Heart left ventricle (tissue), 13 donors: ENCODE results near the gene CCDC85C.

ENCODE experiments used
- POLR2A ChIP-seq, 2 donors: fragments of 450-650 bp; IDR thresholded peaks; one replicate each; pipeline ENCODE4 v1.6.1; 2017; ENCODE audit warnings: antibody characterized with exemption in 2 of 2, mild to moderate bottlenecking in 2 of 2, moderate library complexity in 2 of 2
- TF ChIP-seq, protein P1 (sequence below), 12 donors: fragments of 200-600 bp; sonication (generic) in 4 of 12; IDR thresholded peaks; one replicate each; pipeline versions ENCODE4 v1.5.0 to v1.8.0; 2018 to 2022; ENCODE audit warnings: antibody characterized with exemption in 12 of 12, mild to moderate bottlenecking in 5 of 12
- donor health status: ischemic (EF 13 %, LVEDD 7.1; RV severe dilation, severe dysfunction).
- donor health status: DM: no; HTN: yes; CAD: no.
- donor health status: DM: no; HTN: no; CAD: no.
- donor health status: ischemic (EF 25% LVEDD 6.9; RV normal size, moderate dysfunction).
- donor health status: ischemic (EF 25% LVEDD 5.7; RV mildly dilated, moderate dysfunction).
- donor health status: ischemic (EF 35%, LVEDD 5.7; RV mildly dilated, moderate dysfunction).
- donor health status: nonischemic (EF 11% LVEDD 7.7; RV severe dilation, severe dysfunction).
- donor health status: DM: yes; HTN: yes; CAD: no.
- donor health status: PGD.
- donor health status: ischemic (EF 29% LVEDD 5.4; RV normal size, mild dysfunction).
- donor health status: nonischemic (EF 23%, LVEDD 6.1; RV moderate dilation, normal function).

GRCh38 chr14:99564256-99564925 is 39.6 kb downstream of the CCDC85C start:
- no peak for TF ChIP-seq POLR2A (IDR thresholded peaks at IDR 0.05)
- TF ChIP-seq, protein P1, sequence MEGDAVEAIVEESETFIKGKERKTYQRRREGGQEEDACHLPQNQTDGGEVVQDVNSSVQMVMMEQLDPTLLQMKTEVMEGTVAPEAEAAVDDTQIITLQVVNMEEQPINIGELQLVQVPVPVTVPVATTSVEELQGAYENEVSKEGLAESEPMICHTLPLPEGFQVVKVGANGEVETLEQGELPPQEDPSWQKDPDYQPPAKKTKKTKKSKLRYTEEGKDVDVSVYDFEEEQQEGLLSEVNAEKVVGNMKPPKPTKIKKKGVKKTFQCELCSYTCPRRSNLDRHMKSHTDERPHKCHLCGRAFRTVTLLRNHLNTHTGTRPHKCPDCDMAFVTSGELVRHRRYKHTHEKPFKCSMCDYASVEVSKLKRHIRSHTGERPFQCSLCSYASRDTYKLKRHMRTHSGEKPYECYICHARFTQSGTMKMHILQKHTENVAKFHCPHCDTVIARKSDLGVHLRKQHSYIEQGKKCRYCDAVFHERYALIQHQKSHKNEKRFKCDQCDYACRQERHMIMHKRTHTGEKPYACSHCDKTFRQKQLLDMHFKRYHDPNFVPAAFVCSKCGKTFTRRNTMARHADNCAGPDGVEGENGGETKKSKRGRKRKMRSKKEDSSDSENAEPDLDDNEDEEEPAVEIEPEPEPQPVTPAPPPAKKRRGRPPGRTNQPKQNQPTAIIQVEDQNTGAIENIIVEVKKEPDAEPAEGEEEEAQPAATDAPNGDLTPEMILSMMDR (IDR thresholded peaks at IDR 0.05) = no peak
